Measurements from ENCODE around the gene POMGNT1.

GRCh38 chr1:46218443-46218842 lies 20.2 kb upstream of the POMGNT1 start:
- TF ChIP-seq CTCF (IDR thresholded peaks at IDR 0.05) (no peak), EZH2 (IDR thresholded peaks at IDR 0.05) (no peak), EZH2phosphoT487 (IDR thresholded peaks at IDR 0.05) (no peak)
